ENCODE measurements around the gene GLYATL2. TPM values are rescaled to one million over a fixed set of nuclear protein-coding genes. Genes with fewer than 3 reads are reported as not detected.

GLYATL2 gene
- total RNA-seq, 4 donors from 2014 or later = 3.3 TPM; not detected in 3

GRCh38 chr11:58787903-58788302, 56.6 kb downstream of the GLYATL2 start:
- no peak overlapping the region for H3K4me3 ChIP-seq
- H3K27me3 ChIP-seq = no peaks in the 10 kb centered on the region
- TF ChIP-seq CTCF (IDR thresholded peaks at IDR 0.05) (no peak), POLR2A (IDR thresholded peaks at IDR 0.05) (no peak), EP300 (IDR thresholded peaks at IDR 0.05) (no peak)
- no peaks in the 10 kb centered on the region for H3K4me1 ChIP-seq
- no peak overlapping the region for H3K27ac ChIP-seq
- no peak for DNase-seq (ENCODE audit: low spot score in 2 of 2)
- no peaks in the 10 kb centered on the region for H3K9me3 ChIP-seq
- no peaks in the 10 kb centered on the region for H3K36me3 ChIP-seq

- H3K4me1 ChIP-seq = no peaks in the 10 kb centered on the region
- no peak for DNase-seq (ENCODE audit: low spot score in 2 of 2)
- H3K27me3 ChIP-seq = no peaks in the 10 kb centered on the region
- no peak for TF ChIP-seq CTCF (IDR thresholded peaks at IDR 0.05)
- no peak overlapping the region for H3K4me3 ChIP-seq
- H3K9me3 ChIP-seq = no peaks in the 10 kb centered on the region
- WGBS, 2 donors = 81 to 87% methylated on average over 3 of the region's 3 CpGs
- no peaks in the 10 kb centered on the region for H3K36me3 ChIP-seq
- no peak overlapping the region for H3K27ac ChIP-seq
These were observed 57.8 kb downstream of the GLYATL2 start for GRCh38 chr11:58786693-58787092.

GRCh38 chr11:58784995-58785394, 59.5 kb downstream of the GLYATL2 start:
- no peak for DNase-seq (ENCODE audit: low spot score in 2 of 2)
- Histone ChIP-seq H3K27ac (no peak overlapping the region), H3K27me3 (no peaks in the 10 kb centered on the region), H3K4me3 (no peak overlapping the region), H3K4me1 (no peaks in the 10 kb centered on the region), H3K36me3 (no peaks in the 10 kb centered on the region), H3K9me3 (no peaks in the 10 kb centered on the region)
- no peak for TF ChIP-seq POLR2A (IDR thresholded peaks at IDR 0.05)
- TF ChIP-seq CTCF (IDR thresholded peaks at IDR 0.05) = no peak
- no peak for TF ChIP-seq EP300 (IDR thresholded peaks at IDR 0.05)

Other genes with a start within 250 kb of the GLYATL2 start
- gene CNTF, start 222.0 kb downstream of the GLYATL2 start, total RNA-seq = 100 to 1,000 TPM in 3 of 4 donors, 10 to 100 TPM in 1; 53.7 to 342 (median 305) TPM
- gene GLYAT, start 112.8 kb downstream of the GLYATL2 start, total RNA-seq = 1 to 10 TPM in 1 of 4 donors, under 1 TPM in 1, not detected in 2; 0.66 to 1.7 TPM
- not detected for gene GLYATL1, start 94.8 kb upstream of the GLYATL2 start, total RNA-seq
- gene GLYATL1B, start 241.6 kb upstream of the GLYATL2 start, total RNA-seq = not detected

All from tibial nerve (tissue), 4 donors.